GM21717 (cell line): ENCODE data around the gene B3GALT6.

Source experiments
- ATAC-seq: cut with Tn5 transposase; IDR thresholded peaks from one replicate; pipeline ENCODE4 v1.9.1; 2021; ENCODE audit warnings: mild to moderate bottlenecking, moderate library complexity; ENCODE audit not compliant: unreplicated experiment

B3GALT6 gene

GRCh38 chr1:1215881-1216605 lies 16.0 kb upstream of the B3GALT6 start:
- ATAC-seq = no peak

- no peak for ATAC-seq
Measured at GRCh38 chr1:1216770-1217620, 15.0 kb upstream of the B3GALT6 start.

- no peak for ATAC-seq
Measured at GRCh38 chr1:1217621-1218523, 14.2 kb upstream of the B3GALT6 start.

- no peak for ATAC-seq
Measured at GRCh38 chr1:1218524-1219200, 13.4 kb upstream of the B3GALT6 start.

GRCh38 chr1:1219341-1219740 lies 12.7 kb upstream of the B3GALT6 start:
- no peak for ATAC-seq

GRCh38 chr1:1220197-1220596 lies 11.8 kb upstream of the B3GALT6 start:
- ATAC-seq = no peak

GRCh38 chr1:1221887-1222574 lies 10.0 kb upstream of the B3GALT6 start:
- ATAC-seq = no peak

- ATAC-seq = no peak
Measured at GRCh38 chr1:1222575-1223225, 9.3 kb upstream of the B3GALT6 start.

- ATAC-seq = no peak
Measured at GRCh38 chr1:1223321-1223720, 8.7 kb upstream of the B3GALT6 start.

GRCh38 chr1:1223891-1224290 lies 8.1 kb upstream of the B3GALT6 start:
- no peak for ATAC-seq

- no peak for ATAC-seq
Measured at GRCh38 chr1:1225238-1225845, 6.7 kb upstream of the B3GALT6 start.

- ATAC-seq = no peak
Measured at GRCh38 chr1:1225913-1226312, 6.1 kb upstream of the B3GALT6 start.

GRCh38 chr1:1226566-1227362 lies 5.3 kb upstream of the B3GALT6 start:
- no peak for ATAC-seq

- no peak for ATAC-seq
Measured at GRCh38 chr1:1227386-1227785, 4.7 kb upstream of the B3GALT6 start.

GRCh38 chr1:1228187-1228586 lies 3.9 kb upstream of the B3GALT6 start:
- ATAC-seq = no peak

GRCh38 chr1:1228596-1229321 lies 3.3 kb upstream of the B3GALT6 start:
- no peak for ATAC-seq

GRCh38 chr1:1229770-1230169 lies 2.3 kb upstream of the B3GALT6 start:
- no peak for ATAC-seq
